ENCODE results near the gene E2F6. TPM values are rescaled to one million over a fixed set of nuclear protein-coding genes. Genes with fewer than 3 reads are reported as not detected.

E2F6 gene
- total and polyA plus RNA-seq, 10 of the 15 experiments (the other 5 are each of a cell fraction or from before 2014, with no cell fraction given), result 4.2 to 15.5 (median 11.3) TPM

GRCh38 chr2:11397513-11397912 is 68.4 kb downstream of the E2F6 start:
- TF ChIP-seq CREM (IDR thresholded peaks at IDR 0.05; ENCODE audit: low read depth) (no peak), ZBTB11 (CRISPR knock-in tag; IDR thresholded peaks at IDR 0.05) (no peak), HDAC6 (IDR thresholded peaks at IDR 0.05; ENCODE audit: unreplicated experiment) (no peak)
- H3K27ac ChIP-seq (ENCODE audit: control insufficient read depth, insufficient read depth), result no peak overlapping the region
- 34% methylated on average over 2 of the region's 2 CpGs for WGBS (ENCODE audit: insufficient coverage, insufficient replicate concordance, low lambda C conversion rate, missing lambda C conversion rate)
- POLR2A ChIA-PET, result no interaction called here
- SMC1A ChIA-PET (ENCODE audit: uncharacterized antibody, unreplicated experiment), result no interaction called here
- no peak overlapping the region for H3K4me3 ChIP-seq
- RAD21 ChIA-PET (ENCODE audit: unreplicated experiment), result no interaction called here
- no peak for FAIRE-seq
- no peaks in the 10 kb centered on the region for H3K4me1 ChIP-seq (ENCODE audit: control insufficient read depth, insufficient read depth, low read length)
- no peak for DNase-seq (ENCODE audit: low read depth, low spot score)
- H3K9me3 ChIP-seq (replicated peaks; ENCODE audit: control insufficient read depth, insufficient read depth, low read length), result no peaks in the 10 kb centered on the region
- no TSS peak for BruUV-seq (replicated peaks)
- H3K27me3 ChIP-seq (replicated peaks in 1 of 2; ENCODE audit: control insufficient read depth in 2 of 2, insufficient read depth in 2 of 2, low read length in 1 of 2), result no peaks in the 10 kb centered on the region; a peak in 1 of 4 replicates
- H3K9ac ChIP-seq (ENCODE audit: control insufficient read depth, insufficient read depth, low read length), result no peak overlapping the region
- ATAC-seq, result no peak
- intact Hi-C loops (cut with micrococcal nuclease; ENCODE audit: unreplicated experiment) (no loop called here), in situ Hi-C loops (cut with MboI) (no loop called here)
- H3K36me3 ChIP-seq (ENCODE audit: control insufficient read depth in 2 of 2, insufficient read depth in 2 of 2, low read length in 1 of 2), result no peaks in the 10 kb centered on the region
- no peak overlapping the region for H3K4me2 ChIP-seq (ENCODE audit: control insufficient read depth, insufficient read depth)
- no peak overlapping the region for H2AFZ ChIP-seq (ENCODE audit: control insufficient read depth, low read depth, low read length)
- H4K20me1 ChIP-seq (ENCODE audit: control insufficient read depth, insufficient read depth), result no peaks in the 10 kb centered on the region
- no peaks in the 10 kb centered on the region for H3K79me2 ChIP-seq (ENCODE audit: control insufficient read depth, insufficient read depth, low read length)
- CTCF ChIA-PET, result no interaction called here
